ENCODE results near the gene GSTM3.
"Not testable (repeated sequence)": the region's sequence is repeated elsewhere in the genome, so short reads cannot be mapped to it uniquely, and the experiment has no call there.

The GSTM3 gene

DNA sequence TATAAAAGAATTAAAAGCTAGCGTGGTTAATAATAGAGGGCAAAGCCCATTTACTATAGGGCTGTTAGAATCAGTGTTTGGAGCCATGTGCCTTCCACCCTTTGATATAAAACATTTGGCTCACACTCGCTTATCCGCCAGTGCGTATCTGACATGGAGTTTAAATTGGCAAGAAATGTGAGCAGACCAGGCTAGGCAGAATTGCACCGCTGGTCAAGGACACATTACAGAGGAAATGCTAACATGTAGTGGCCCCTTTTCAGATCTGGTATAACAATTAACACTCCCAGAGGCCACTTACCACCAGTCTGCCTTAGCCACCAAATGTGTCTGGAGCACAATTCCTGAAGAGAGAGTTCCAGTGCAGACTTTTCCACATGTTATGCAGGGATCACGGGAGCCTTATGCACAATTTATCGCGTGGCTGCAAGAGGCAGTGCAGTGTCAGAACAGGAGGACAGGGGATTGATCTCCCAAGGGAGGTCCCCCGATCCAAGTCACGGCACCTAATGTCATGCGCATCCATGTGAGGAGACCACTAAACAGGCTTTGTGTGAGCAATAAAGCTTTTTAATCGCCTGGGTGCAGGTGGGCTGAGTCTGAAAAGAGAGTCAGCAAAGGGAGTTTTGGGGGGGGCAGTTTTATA is 14.0 kb downstream of the GSTM3 start:
- DNase-seq (ENCODE audit: low read depth in 2 of 2) = no peak

DNA sequence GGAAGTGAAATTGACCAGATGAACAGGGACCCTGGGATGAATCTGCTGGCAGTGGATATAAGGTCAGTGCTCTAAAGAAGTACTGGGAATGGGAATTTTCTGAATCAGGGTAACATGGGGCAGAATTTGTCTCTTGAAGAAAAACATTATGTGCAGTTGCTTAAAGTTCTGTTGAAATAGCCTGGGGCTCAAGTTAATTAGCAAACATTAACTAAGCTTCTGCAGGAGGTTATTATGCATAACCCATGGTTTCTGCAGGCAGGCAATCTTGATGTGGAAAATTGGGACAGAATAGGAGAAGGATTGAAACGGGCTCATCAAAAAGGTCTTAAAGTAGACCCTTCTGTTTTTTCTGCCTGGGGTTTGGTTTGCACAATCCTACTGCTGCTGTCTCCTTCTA is 14.8 kb downstream of the GSTM3 start:
- DNase-seq (ENCODE audit: low read depth in 2 of 2) = no peak

DNA sequence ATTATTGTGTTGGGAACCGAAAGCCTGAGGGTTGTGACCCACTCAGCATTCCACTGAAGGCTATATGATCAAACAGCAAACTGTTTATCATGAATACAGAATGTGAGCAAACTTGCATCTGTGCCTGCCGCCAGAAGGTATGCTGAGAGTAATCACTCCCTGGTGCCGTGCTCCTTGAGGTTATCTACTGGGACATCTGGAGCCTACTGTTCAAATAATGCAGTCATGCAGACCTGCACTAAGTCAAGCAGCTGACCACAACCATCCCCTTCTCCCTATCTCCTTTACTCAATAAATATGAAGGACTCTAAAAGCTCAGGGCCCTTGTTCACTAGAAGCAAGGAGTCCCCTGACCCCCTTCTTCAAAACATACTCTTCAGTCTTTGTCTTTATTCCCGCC is 15.3 kb downstream of the GSTM3 start:
- DNase-seq (ENCODE audit: low read depth in 2 of 2) = no peak

DNA sequence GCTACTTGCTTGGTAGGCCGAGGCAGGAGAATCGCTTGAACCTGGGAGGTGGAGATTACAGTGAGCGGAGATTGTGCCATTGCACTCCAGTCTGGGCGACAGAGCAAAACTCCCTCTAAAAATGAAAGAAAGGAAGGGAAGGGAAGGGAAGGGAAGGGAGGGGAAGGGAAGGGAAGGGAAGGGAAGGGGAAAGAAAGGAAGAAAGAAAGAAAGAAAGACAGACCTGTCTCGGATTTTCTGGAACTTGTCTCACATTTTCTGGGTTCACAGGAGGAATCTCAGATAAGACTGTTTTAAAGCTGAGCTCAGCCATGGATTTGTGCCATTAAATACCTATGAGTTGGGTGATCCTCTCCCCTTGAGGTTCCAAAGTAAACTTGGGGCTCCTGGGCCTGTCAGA is 15.9 kb downstream of the GSTM3 start:
- no peak for DNase-seq (ENCODE audit: low read depth in 2 of 2)

DNA sequence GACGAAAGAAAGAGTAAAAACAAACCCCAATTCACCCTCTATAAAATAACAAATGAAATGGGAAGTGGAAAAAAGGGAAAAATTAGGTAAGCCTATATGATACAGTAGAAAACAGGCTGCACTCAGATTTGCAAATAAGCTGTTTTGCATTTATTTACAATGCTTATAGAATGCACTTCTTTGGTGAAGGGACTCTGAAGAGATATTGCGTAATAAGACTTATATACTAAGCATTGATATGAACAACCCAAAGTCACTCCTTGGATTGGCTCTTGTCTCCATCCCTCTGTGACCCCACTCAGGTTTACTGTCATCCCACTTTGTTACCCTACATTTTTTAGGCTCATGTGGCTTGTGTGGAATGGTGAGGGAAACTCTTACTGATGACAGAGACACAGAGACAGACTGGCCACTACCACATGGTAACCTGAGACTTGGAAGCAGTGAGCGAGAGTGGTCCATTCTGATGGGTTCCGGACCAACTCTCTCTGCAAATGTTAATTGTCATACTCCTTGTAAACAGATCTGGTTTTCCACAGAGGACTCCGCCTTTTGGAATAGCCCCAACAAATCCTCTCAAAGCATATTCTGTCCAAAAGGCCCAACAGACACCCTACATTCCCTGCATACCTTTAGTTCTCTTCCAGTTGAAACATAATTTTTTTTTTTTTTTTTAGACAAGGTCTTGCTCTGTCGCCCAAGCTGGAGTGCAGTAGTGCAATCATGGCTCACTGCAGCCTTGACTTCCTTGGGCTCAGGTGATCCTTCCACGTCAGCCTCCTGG is 17.7 kb downstream of the GSTM3 start:
- DNase-seq (ENCODE audit: low read depth in 2 of 2) = peak in 1 of 2 experiments; percentile 15

DNA sequence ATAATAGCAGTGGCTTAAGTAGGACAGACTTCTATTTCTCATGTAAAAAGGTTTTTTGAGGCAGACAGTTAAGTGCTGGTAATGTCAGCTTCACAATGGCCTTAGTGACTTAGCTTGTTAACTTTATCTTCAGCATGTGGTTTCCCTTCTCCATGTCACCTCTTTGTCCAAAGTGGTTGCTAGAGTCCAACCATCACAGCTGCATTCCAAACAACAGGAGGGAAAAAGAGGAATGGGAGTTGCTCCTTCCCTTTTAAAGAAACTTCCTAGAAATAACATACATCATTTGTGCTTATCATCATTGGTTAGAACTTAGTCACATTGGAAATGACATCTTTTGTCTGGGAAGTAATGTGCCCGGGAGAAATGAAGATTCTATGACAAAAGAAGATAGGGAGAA is 18.9 kb downstream of the GSTM3 start:
- no peak for DNase-seq (ENCODE audit: low read depth in 2 of 2)

DNA sequence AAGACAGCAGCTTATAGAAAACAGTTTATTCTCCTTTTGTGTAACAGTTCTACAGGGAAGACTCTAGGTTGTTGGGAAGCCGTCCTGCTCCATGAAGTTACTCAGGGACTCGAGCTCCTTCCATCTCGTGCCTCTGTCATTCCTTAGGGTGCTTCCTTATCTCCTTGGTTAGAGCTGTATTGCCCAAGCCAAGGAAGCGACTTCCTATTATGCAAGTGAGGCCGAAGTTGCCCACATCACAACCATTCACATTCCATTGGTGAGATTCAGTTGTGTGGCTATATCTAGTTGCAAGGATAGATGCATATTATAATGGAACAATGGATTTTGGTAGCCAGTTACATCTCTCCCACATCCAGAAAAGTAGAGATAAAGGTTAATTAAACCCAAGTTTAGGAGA is 19.8 kb downstream of the GSTM3 start:
- no peak for DNase-seq (ENCODE audit: low read depth in 2 of 2)

DNA sequence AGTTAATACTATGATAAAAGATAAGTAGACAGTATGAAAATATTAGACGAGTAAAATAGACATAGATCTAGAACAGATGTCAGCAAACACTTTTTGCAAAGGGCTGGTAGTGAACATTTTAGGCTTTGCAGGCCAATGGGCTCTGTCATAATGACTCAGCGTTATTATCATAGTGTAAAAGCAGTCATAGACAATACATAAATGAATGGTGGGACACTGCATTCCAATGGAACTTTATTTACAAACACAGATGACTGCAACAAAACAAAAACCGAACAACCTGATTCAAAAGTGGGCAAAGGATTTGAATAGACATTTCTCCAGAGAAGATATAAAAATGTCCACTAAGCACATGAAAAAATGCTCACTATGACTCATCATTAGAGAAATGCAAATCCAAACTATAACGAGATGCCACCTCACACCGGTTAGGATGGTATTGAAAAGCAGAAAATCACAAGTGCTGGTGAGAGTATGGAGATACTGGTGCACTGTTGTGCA is 21.5 kb downstream of the GSTM3 start:
- DNase-seq (ENCODE audit: low read depth in 2 of 2) = no peak

DNA sequence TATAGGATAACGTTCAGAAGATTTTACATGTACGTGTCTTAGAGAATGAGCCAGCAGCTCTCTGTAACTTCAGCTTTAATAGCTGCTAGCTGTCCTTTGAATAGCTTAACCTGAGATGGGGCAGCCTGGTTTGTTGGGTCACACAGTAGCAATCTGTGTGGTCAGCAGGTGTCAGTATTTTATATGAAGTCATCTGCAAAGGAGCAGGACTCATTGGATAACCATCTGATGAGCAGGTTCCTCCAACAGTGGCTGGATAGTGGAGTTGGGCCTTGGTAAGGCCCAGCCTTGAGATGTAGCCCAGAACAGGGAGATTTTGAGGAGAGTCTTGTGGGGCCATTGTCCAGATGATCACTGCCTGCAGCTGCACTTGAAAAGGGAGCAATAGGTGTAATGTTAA is 22.3 kb downstream of the GSTM3 start:
- DNase-seq (ENCODE audit: low read depth in 2 of 2) = no peak

DNA sequence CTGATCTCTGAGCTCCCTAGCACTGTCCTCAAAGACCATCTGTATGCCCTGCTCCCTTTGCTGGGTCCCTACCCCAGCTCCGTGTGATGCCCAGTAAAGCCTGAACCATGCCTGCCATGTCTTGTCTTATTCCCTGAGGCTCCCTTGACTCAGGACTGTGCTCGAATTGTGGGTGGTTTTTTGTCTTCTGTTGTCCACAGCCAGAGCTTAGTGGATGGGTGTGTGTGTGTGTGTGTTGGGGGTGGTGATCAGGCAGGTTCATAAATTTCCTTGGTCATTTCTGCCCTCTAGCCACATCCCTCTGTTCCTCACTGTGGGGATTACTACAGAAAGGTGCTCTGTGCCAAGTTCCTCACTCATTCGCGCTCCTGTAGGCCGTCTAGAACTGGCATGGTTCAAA is 23.1 kb downstream of the GSTM3 start:
- DNase-seq (ENCODE audit: low read depth in 2 of 2) = no peak

DNA sequence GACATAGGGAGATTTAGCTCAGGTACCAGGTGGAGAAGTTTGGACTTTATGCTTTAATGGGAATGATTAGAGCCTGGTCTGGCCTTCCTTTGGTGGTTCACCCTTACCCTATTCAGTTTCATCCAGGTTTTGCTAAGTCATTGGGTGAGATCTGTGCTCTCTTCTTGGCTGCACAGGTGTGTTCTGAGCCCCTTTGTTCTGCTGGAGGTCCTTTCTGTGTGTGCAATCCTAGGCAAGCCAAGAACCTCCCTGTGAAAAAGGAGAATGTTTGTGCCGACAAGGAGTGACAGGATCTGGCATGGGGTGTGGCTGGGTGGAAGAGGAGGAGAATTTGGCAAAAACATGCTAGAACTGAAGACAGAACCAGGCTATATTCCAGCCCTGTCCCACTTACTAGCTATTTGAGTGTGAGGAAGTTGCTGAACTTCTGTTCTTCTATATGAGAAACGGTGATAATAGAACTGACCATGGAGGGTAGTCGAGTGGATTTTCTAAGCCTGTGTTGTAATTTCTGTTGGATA is 24.2 kb downstream of the GSTM3 start:
- no peak for DNase-seq (ENCODE audit: low read depth in 2 of 2)

DNA sequence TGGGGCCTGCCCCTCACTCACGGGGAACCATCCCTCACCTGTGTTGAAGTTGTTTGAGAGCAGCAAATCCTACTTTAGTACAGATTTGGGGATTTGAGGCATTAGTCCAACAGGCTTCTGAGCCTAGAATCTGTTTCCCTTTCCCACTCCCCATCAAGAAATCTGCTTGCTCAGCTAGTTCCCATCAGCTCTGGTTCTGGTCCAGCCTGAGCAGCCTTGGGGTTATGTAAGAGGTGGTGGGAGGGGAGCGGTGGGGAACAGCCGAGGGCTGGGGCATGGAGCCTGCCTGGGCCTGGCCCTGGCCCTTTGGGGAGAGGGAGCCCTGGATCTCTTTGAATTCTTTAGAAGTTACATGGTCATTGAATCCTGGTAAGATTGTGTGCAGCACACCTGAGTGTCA is 24.7 kb downstream of the GSTM3 start:
- DNase-seq (ENCODE audit: low read depth in 2 of 2) = no peak

DNA sequence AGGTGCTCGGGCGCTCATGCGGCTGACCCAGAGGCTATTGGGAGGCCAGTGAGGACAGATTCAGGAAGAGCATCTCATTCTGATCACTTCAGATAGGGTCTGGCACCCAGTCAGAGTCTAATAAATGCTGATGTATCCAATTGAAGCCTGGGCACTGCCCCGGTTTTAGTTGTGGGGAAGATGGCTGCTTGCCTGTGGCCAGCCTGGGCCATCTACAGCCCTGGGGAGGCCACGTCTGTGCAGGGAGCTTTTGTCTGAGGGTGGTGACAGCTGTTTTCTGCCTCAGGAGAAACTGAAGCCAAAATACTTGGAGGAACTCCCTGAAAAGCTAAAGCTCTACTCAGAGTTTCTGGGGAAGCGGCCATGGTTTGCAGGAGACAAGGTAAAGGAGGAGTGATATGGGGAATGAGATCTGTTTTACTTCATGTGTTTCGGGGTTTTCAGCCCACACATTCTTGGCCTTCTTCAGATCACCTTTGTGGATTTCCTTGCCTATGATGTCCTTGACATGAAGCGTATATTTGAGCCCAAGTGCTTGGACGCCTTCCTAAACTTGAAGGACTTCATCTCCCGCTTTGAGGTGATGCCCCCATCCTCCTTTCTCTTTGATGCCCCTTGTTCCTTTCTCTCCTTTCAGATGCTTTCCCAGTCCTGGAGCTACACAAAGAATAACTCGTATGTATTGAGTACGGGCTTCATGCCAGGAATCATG is 26.0 kb downstream of the GSTM3 start:
- DNase-seq (ENCODE audit: low read depth in 2 of 2) = no peak

DNA sequence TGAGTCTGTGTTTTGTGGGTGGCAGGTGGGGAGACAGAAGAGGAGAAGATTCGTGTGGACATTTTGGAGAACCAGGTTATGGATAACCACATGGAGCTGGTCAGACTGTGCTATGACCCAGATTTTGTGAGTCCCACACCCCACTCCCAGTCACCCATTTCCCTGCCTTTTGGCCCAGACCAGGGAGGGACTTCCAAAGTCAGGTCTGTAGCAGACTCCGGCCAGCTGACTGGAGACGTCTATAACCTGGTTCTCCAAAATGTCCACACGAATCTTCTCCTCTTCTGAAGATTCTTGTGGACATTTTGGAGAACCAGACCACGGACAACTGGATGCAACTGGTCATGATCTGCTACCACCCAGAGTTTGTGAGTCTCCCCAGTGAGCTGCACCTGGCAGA is 27.2 kb downstream of the GSTM3 start:
- DNase-seq (ENCODE audit: low read depth in 2 of 2) = no peak

DNA sequence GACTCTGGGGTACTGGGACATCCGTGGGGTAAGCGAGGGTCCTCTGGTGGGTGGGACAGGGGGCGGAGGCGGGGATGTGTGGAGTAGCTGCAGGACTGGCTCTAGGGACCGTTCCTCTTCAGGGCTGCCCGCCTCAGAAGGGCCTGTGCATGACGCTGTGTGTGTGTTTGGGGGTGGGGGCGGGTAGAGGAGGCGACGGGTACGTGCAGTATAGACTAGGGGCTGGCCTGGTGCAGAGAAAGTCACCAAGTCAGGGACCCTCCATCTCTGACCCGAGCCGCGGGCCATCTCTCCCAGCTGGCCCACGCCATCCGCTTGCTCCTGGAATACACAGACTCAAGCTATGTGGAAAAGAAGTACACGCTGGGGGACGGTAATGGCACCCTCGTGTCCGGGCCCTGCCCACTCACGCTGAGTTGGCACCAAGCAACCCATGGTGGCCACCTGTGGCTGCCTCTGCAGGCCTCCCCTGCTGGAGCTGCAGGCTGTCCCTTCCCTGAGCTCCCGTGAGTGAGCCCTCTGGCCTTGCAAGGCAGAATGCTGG is 28.4 kb downstream of the GSTM3 start:
- DNase-seq (ENCODE audit: low read depth in 2 of 2) = no peak

DNA sequence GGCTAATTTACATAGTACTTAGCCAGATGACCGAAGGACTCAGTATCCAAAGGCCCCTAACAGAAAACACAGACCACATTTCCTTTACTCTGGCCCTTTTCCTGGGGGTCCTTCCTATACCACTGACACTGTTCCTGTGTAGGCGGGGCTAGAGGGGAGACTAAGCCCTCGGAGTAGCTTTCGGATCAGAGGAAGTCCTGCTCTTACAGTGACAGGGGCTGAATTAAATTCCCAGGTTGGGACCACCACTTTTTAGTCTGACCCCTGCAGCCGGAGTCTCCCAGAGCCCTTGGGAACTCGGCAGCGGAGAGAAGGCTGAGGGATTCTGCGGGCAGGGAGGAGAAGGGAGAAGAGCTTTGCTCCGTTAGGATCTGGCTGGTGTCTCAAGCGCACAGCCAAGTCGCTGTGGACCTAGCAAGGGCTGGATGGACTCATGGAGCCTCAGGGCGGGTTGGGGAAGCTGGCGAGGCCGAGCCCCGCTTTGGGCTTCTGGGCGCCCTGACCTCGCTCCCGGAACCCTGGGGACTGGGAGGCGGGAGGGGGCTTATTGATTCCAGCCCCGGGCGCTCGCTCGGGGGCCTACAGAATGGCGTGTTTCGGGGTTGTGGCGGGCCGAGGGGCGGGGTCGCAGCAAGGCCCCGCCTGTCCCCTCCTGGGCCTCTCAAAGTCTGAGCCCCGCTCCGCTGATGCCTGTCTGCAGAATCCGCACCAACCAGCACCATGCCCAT is 29.1 kb downstream of the GSTM3 start, which contains the start of gene GSTM5:
Gene GSTM5, plus strand, starts transcription at position 659 of the 728 bp plus-strand sequence. Its CDS starts 62 bp downstream, at position 721.
- DNase-seq (ENCODE audit: low read depth in 2 of 2) = not testable (repeated sequence)

DNA sequence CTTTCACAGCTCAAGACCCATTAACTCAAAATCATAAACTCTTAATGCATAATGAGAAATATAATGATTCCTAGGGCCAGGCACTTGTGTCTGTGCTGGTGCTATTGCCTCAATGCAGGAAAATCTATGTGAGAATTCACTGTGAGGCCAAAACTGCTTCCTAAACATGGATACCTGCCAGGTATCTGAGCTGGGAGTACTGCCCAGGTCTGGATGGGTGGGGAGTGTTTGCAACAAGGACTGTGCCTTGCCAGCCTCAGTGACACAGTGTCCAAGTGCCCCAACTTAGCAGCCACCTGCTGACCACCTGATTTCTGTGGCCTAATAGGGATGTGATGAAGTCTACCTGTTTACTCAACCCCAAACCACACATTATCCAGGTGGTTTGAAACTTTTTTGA is 31.0 kb downstream of the GSTM3 start:
- not testable (repeated sequence) for DNase-seq (ENCODE audit: low read depth in 2 of 2)

DNA sequence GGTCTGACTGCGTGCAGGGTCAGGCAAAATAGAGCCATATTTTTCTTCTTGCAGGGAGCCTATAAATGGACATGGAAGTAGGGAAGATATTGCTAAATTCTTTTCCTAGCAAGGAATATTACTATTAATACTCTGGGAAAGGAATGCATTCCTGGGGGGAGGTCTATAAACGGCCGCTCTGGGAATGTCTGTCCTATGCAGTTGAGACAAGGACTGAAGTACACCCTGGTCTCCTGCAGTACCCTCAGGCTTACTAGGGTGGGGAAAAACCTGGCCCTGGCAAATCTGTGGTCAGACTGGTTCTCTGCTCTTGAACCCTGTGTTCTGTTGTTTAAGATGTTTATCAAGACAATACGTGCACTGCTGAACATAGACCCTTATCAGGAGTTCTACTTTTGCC is 31.9 kb downstream of the GSTM3 start:
- not testable (repeated sequence) for DNase-seq (ENCODE audit: low read depth in 2 of 2)

DNA sequence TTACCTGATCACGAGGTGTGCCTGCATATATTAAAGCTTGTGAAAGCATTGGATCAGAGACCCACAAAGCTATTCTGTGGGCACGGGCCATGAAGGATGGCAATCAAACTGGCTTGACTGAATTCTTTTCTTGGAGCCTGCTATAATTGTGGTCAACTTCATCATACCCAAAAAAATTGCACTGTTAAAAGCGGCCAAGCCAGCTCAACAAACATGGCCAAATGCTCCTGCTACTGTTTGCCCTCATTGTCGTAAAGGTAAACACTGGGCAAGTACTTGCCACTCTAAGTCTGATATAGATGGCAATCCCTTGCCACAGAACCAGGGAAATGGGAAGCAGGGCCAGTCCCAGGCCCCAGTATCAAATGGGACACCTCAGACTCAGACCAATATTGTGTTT is 35.4 kb downstream of the GSTM3 start:
- DNase-seq (ENCODE audit: low read depth in 2 of 2) = no peak

DNA sequence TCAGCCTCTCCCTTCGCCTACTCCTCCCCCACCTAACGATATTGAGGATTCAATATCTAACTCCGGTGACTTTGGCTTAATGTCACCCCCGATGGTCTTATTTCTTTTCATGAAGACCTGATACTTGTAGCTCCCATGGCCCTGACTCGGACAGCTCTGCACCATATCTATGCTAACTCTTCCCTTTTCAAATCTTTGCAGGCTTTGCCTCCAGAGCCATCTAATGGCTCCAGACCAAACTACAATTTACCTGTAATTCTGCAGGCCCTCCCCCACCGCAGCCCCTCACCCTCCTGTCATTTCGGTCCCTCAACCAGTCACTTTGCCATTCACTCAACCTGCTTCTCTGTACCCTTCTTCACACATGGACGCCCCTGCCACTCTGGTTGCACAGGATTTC is 36.7 kb downstream of the GSTM3 start:
- no peak for DNase-seq (ENCODE audit: low read depth in 2 of 2)

DNA sequence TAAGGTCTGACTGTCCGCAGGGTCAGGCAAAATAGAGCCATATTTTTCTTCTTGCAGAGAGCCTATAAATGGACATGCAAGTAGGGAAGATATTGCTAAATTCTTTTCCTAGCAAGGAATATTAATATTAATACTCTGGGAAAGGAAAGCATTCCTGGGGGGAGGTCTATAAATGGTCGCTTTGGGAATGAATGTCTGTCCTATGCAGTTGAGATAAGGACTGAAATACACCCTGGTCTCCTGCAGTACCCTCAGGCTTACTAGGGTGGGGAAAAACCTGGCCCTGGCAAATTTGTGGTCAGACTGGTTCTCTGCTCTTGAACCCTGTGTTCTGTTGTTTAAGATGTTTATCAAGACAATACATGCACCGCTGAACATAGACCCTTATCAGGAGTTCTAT is 37.9 kb downstream of the GSTM3 start:
- DNase-seq (ENCODE audit: low read depth in 2 of 2) = not testable (repeated sequence)

Measured in fibroblast of skin of left biceps (primary cell).